Measurements from ENCODE around the gene SHD. TPM values are rescaled to one million over a fixed set of nuclear protein-coding genes. Genes with fewer than 3 reads are reported as not detected.
"Not testable (repeated sequence)": the region's sequence is repeated elsewhere in the genome, so short reads cannot be mapped to it uniquely, and the experiment has no call there.

Gene SHD
- total and polyA plus RNA-seq, 2 of the 4 experiments (the other 2 are of a cell fraction) = not detected

DNA sequence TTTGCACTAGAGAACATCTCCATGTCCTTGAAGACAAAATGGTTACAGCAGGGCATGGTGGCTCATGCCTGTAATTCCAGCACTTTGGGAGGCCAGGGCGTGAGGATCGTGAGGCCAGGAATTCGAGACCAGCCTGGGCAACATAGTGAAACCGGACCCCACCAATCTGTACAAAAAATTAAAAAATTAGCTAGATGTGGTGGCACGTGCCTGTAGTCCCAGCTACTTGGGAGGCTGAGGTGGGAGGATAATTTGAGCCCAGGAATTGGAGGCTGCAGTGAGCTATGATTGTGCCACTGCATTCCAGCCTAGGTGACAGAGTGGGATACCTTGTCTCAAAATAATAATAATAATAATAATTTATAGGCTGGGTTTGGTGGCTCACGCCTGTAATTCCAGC is 48.8 kb upstream of the SHD start:
- H2BK20ac ChIP-seq (ENCODE audit: low read depth, low read length); in situ Hi-C loops (cut with MboI; ENCODE audit: low sequenced_read_pairs); dilution Hi-C loops (cut with HindIII; ENCODE audit: low sequenced_read_pairs, unreplicated experiment); H3K79me1 ChIP-seq (ENCODE audit: low read depth in 1 of 2, low read length in 2 of 2); H4K5ac ChIP-seq (ENCODE audit: low read depth, low read length); POLR2A ChIA-PET (ENCODE audit: unreplicated experiment); H3K4me2 ChIP-seq (ENCODE audit: low read depth, low read length); H3K9me1 ChIP-seq (ENCODE audit: insufficient read depth, low read length); H4K20me1 ChIP-seq (ENCODE audit: insufficient read depth, low read length); H2BK120ac ChIP-seq (ENCODE audit: low read depth, low read length); DNase-seq; H3K4ac ChIP-seq (ENCODE audit: low read depth, low read length); H3K56ac ChIP-seq (ENCODE audit: extremely low read depth, insufficient read depth, low read length); ATAC-seq (ENCODE audit: low read depth); H3K9me3 ChIP-seq (ENCODE audit: control insufficient read depth, insufficient read depth, low read length); H4K91ac ChIP-seq (ENCODE audit: insufficient read depth, low read depth, low read length); H3K27ac ChIP-seq (ENCODE audit: insufficient read depth, low read length); intact Hi-C loops (cut with micrococcal nuclease); H3K9ac ChIP-seq (ENCODE audit: low read depth, low read length); H2BK5ac ChIP-seq (ENCODE audit: low read depth, low read length, poor library complexity, severe bottlenecking); BruUV-seq (replicated peaks); H2AK9ac ChIP-seq (replicated peaks; ENCODE audit: low read depth, low read length, poor library complexity); H3K4me3 ChIP-seq (ENCODE audit: insufficient read depth, low read depth, low read length); H2AK5ac ChIP-seq (ENCODE audit: low read depth, low read length); H4K8ac ChIP-seq (ENCODE audit: low read depth in 2 of 2, low read length in 2 of 2); H3K23ac ChIP-seq (ENCODE audit: low read depth, low read length); CTCF ChIA-PET; H3K14ac ChIP-seq (replicated peaks; ENCODE audit: low read depth, low read length); H2AFZ ChIP-seq (replicated peaks; ENCODE audit: low read length, poor library complexity); H3K36me3 ChIP-seq (ENCODE audit: control insufficient read depth, insufficient read depth, low read length); H3K4me1 ChIP-seq (ENCODE audit: control insufficient read depth, insufficient read depth, low read length); H3K18ac ChIP-seq (ENCODE audit: low read depth, low read length); H2BK15ac ChIP-seq (ENCODE audit: low read depth, low read length): not testable (repeated sequence)
- WGBS, 2 experiments (ENCODE audit: extremely low coverage in 2 of 2, insufficient read length in 1 of 2) = no CpG with 5 or more reads among the region's 6 CpGs
- H3K27me3 ChIP-seq (ENCODE audit: control insufficient read depth, insufficient read depth, low read length) = peaks cover 10% of the 10 kb centered on the region

DNA sequence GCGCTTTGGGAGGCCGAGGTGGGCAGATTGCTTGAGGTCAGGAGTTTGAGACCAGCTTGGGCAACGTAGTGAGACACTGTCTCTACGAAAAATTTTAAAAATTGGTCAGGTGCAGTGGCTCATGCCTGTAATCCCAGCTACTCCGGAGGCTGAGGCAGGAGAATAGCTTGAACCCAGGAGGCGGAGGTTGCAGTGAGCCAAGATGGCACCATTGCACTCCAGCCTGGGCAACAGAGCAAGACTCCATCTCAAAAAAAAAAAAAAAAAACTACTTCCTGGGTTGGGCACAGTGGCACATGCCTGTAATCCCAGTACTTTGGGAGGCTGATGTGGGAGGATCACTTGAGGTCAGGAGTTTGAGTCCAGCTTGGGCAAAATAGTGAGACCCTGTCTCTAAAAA is 47.5 kb upstream of the SHD start:
- in situ Hi-C loops (cut with MboI; ENCODE audit: low sequenced_read_pairs); dilution Hi-C loops (cut with HindIII; ENCODE audit: low sequenced_read_pairs, unreplicated experiment); H4K5ac ChIP-seq (ENCODE audit: low read depth, low read length); H3K18ac ChIP-seq (ENCODE audit: low read depth, low read length); H3K27ac ChIP-seq (ENCODE audit: insufficient read depth, low read length); ATAC-seq (ENCODE audit: low read depth); H3K4me3 ChIP-seq (ENCODE audit: insufficient read depth, low read depth, low read length); H3K9me1 ChIP-seq (ENCODE audit: insufficient read depth, low read length); POLR2A ChIA-PET (ENCODE audit: unreplicated experiment); H2BK120ac ChIP-seq (ENCODE audit: low read depth, low read length); DNase-seq; H3K14ac ChIP-seq (replicated peaks; ENCODE audit: low read depth, low read length); H3K9me3 ChIP-seq (ENCODE audit: control insufficient read depth, insufficient read depth, low read length); H3K9ac ChIP-seq (ENCODE audit: low read depth, low read length); H2AK9ac ChIP-seq (replicated peaks; ENCODE audit: low read depth, low read length, poor library complexity); H2BK15ac ChIP-seq (ENCODE audit: low read depth, low read length); H3K4ac ChIP-seq (ENCODE audit: low read depth, low read length); H3K4me1 ChIP-seq (ENCODE audit: control insufficient read depth, insufficient read depth, low read length); H2BK5ac ChIP-seq (ENCODE audit: low read depth, low read length, poor library complexity, severe bottlenecking); H4K20me1 ChIP-seq (ENCODE audit: insufficient read depth, low read length); H2AFZ ChIP-seq (replicated peaks; ENCODE audit: low read length, poor library complexity); H2BK20ac ChIP-seq (ENCODE audit: low read depth, low read length); H2AK5ac ChIP-seq (ENCODE audit: low read depth, low read length); intact Hi-C loops (cut with micrococcal nuclease); BruUV-seq (replicated peaks); CTCF ChIA-PET; H3K4me2 ChIP-seq (ENCODE audit: low read depth, low read length); H4K91ac ChIP-seq (ENCODE audit: insufficient read depth, low read depth, low read length); H3K56ac ChIP-seq (ENCODE audit: extremely low read depth, insufficient read depth, low read length); H4K8ac ChIP-seq (ENCODE audit: low read depth in 2 of 2, low read length in 2 of 2); H3K79me1 ChIP-seq (ENCODE audit: low read depth in 1 of 2, low read length in 2 of 2); H3K23ac ChIP-seq (ENCODE audit: low read depth, low read length); H3K36me3 ChIP-seq (ENCODE audit: control insufficient read depth, insufficient read depth, low read length): not testable (repeated sequence)
- 82% methylated on average over 3 of the region's 6 CpGs; no CpG with 5 or more reads in 1 of the 2 experiments for WGBS, 2 experiments (ENCODE audit: extremely low coverage in 2 of 2, insufficient read length in 1 of 2)
- H3K27me3 ChIP-seq (ENCODE audit: control insufficient read depth, insufficient read depth, low read length) = peaks cover 10% of the 10 kb centered on the region
